ES-I3 (cell line): ENCODE results near the gene FTCD.

ENCODE experiments used
- H3K36me3 ChIP-seq: 2 replicates; pipeline ENCODE4 v1.6.1; 2013; ENCODE audit warnings: mild to moderate bottlenecking, low read length, control low read depth, moderate library complexity; ENCODE audit not compliant: insufficient read depth
- H3K4me1 ChIP-seq: 2 replicates; pipeline ENCODE4 v1.6.1; 2013; ENCODE audit warnings: mild to moderate bottlenecking, control low read depth, low read length; ENCODE audit not compliant: insufficient read depth
- H3K9ac ChIP-seq: 2 replicates; pipeline ENCODE4 v1.6.1; 2013; ENCODE audit warnings: low read depth, mild to moderate bottlenecking, low read length, moderate library complexity
- H3K9me3 ChIP-seq: 2 replicates; pipeline ENCODE4 v1.6.1; 2013; ENCODE audit warnings: mild to moderate bottlenecking, low read length, moderate library complexity; ENCODE audit not compliant: control insufficient read depth, insufficient read depth

The FTCD gene

GRCh38 chr21:46168659-46169386 lies 13.4 kb upstream of the FTCD start:
- no peaks in the 10 kb centered on the region for H3K4me1 ChIP-seq
- no peaks in the 10 kb centered on the region for H3K9me3 ChIP-seq
- no peaks in the 10 kb centered on the region; the same call in 1 of the 2 replicates for H3K36me3 ChIP-seq
- no peak overlapping the region for H3K9ac ChIP-seq

DNA sequence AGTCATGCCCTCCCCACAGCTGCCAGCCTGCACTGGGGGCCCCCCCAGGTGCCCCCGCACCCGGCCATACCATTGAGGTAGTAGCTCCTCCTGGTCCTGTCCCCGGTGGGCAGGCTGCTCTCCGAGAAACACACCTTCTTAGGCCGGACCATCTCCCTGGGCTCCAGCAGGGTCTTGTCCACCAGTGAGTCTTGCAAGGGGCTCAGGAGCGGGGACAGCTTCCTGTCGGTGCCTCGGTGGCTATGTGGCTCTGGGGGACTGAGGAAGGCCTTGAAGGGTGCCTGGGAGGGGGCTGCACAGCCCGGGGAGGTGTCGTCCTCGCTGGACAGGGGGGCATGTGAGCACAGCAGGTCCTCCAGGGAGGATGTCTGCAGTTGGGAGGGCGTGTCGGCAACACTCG lies 12.9 kb upstream of the FTCD start:
- Histone ChIP-seq H3K4me1 (no peaks in the 10 kb centered on the region), H3K9ac (no peak overlapping the region), H3K36me3 (no peaks in the 10 kb centered on the region; the same call in 1 of the 2 replicates), H3K9me3 (no peaks in the 10 kb centered on the region)

GRCh38 chr21:46165098-46165497 lies 9.7 kb upstream of the FTCD start:
- H3K9me3 ChIP-seq = no peaks in the 10 kb centered on the region
- H3K4me1 ChIP-seq = no peaks in the 10 kb centered on the region
- no peak overlapping the region for H3K9ac ChIP-seq
- H3K36me3 ChIP-seq = no peaks in the 10 kb centered on the region; the same call in 1 of the 2 replicates

DNA sequence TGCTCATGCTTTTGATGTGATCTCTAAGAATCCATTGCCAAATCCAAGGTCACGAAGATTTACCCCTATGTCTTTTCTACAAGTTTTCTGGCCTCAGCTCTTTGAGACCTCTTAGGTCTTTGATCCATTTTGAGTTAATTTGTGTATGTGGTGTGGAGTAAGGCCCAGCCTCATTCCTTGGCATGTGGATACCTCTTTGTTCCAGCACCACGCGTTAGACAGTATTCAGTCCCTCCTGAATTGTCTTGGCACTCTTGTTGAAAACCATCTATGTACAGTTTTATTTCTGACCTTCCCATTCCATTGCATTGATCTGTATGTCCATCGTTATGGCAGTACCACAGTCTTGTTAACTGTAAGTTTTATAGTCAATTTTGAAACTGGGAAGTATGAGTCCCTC lies 8.0 kb upstream of the FTCD start:
- no peaks in the 10 kb centered on the region for H3K4me1 ChIP-seq
- H3K36me3 ChIP-seq = no peaks in the 10 kb centered on the region; the same call in 1 of the 2 replicates
- H3K9me3 ChIP-seq = no peaks in the 10 kb centered on the region
- H3K9ac ChIP-seq = no peak overlapping the region

DNA sequence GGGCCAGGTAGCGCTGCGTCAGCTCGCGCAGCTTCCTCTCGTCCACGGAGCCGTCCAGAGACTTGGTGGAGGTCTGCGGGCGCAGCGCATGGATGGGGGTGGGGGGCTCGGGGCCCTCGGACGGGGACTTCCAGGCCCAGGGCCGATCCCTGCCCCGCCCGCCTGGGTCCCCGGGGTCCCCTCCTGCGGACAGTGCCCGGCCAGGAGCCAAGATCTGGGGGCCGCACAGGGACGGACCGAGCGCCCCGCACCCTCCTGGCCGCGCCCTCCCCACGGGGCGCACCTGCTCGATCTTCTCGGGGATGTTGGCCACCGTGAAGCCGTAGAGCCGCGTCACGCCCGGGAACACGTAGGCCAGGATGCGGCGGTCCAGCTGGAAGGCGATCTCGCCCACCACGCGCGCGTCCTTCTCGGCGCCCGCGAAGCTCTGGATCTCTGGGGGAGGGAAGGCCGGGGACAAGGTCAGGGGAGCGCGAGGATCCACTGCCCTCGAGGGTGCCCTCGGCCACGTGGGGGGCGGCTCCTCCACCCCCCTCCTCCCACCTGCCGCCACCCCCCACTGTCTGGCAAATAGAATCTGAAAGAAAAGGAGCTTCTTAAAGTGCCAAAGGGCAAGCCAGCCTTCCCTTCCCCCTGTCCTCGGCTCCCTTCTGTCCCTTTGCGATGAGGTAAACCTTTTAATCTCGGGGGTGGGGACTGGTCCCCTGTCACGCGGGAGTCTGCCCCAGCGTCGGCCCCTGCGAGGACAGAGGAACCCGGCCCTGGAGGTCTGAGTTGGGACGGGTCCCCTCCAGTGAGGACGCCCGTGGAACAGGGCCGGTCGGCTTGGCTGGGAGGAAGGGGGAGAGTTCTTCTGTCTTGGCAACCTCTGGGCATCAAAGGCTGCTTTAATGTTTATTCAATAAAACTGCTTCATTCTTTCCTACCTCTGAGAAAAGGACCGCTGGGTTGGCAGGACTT lies 6.5 kb upstream of the FTCD start:
- H3K36me3 ChIP-seq = no peaks in the 10 kb centered on the region; the same call in 1 of the 2 replicates
- no peaks in the 10 kb centered on the region for H3K4me1 ChIP-seq
- H3K9ac ChIP-seq = no peak overlapping the region
- H3K9me3 ChIP-seq = no peaks in the 10 kb centered on the region

DNA sequence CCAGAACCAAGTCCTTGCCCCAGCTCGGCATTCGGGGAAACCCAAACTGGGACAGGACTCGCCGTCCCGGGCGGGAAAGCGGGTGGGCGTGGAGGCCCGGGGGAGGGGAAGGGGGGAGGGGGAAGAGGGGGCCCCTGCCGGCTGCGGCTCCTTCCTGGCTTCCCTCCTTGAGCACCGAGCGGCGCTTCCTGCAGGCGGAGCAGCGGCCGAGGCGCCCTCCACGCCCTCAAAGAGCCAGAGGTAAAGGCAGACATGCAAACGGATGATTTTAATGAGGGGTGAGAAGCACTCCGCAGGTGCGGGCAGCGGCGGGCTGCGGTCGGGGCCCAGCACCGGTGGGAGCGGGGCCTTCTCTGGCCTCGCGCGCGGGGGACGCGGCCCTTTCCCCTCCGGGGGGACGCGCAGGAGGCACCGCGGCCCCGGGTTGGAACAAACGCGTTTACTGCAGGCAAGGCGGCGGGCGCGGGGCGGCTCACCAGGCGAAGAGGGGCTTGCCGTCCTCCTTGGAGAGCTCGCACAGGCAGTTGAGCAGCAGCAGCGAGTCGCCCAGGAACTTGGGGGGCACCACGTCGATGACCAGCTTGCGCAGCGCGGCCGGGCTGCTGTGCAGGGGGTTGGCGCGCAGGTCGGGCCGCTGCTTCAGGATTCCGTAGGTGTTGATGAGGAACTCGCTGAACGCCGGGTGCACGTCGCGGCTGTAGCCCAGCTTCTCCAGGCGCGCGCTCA lies 5.7 kb upstream of the FTCD start:
- H3K9ac ChIP-seq = no peak overlapping the region
- H3K4me1 ChIP-seq = no peaks in the 10 kb centered on the region
- H3K9me3 ChIP-seq = no peaks in the 10 kb centered on the region
- no peaks in the 10 kb centered on the region; the same call in 1 of the 2 replicates for H3K36me3 ChIP-seq

DNA sequence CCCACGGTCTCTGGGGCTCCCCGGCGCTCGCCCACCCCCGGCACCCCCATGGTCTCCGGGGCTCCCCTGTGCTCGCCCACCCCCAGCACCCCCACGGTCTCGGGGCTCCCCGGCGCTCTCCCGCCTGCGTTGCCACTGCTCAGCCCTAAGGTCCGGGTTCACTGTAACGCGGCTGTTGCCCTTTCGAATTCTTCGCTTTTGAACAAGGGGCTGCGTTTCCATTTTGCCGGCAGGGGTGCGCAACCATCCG lies 5.2 kb upstream of the FTCD start:
- Histone ChIP-seq H3K9ac (no peak overlapping the region), H3K4me1 (no peaks in the 10 kb centered on the region), H3K9me3 (no peaks in the 10 kb centered on the region), H3K36me3 (no peaks in the 10 kb centered on the region; the same call in 1 of the 2 replicates)

GRCh38 chr21:46159841-46160656 lies 4.7 kb upstream of the FTCD start:
- no peak overlapping the region for H3K9ac ChIP-seq
- H3K9me3 ChIP-seq = no peaks in the 10 kb centered on the region
- no peaks in the 10 kb centered on the region for H3K4me1 ChIP-seq
- no peaks in the 10 kb centered on the region; the same call in 1 of the 2 replicates for H3K36me3 ChIP-seq

GRCh38 chr21:46159390-46159789 lies 4.0 kb upstream of the FTCD start:
- H3K4me1 ChIP-seq = no peaks in the 10 kb centered on the region
- no peaks in the 10 kb centered on the region; the same call in 1 of the 2 replicates for H3K36me3 ChIP-seq
- H3K9ac ChIP-seq = no peak overlapping the region
- H3K9me3 ChIP-seq = no peaks in the 10 kb centered on the region

DNA sequence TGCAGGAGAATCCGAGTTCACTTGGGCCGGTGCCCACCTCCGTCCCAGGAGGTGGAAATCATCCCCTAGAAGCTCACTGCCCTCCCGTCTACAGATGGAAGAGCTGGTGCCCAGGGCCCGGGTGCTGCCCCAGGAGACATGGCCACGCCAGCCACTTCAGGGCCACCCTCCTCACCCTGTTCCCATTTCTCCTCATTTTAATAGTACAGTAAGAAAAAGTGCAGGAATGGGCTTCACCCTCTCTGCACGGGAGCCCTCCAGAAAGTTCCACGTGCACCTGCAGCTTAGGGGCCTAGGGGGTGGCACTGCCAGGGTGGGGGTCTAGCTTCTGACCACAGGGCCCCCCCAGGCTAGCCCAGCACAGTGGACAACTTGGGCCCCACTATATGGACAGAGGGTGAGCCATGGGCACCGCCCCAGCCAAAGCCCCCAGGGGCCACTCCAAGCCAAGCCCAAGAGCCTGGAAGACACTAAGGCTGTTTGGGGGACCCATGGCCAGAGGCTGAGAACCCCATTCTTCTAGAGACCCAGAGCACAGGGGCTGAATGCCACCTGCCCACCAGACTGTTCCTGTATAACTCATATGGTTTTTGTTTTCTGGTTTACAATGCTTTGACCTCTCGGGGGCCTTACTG lies 3.4 kb upstream of the FTCD start:
- H3K4me1 ChIP-seq = no peaks in the 10 kb centered on the region
- H3K9me3 ChIP-seq = no peaks in the 10 kb centered on the region
- no peaks in the 10 kb centered on the region for H3K36me3 ChIP-seq
- H3K9ac ChIP-seq = no peak overlapping the region

GRCh38 chr21:46157987-46158451 lies 2.6 kb upstream of the FTCD start:
- Histone ChIP-seq H3K36me3 (no peaks in the 10 kb centered on the region), H3K9me3 (no peaks in the 10 kb centered on the region), H3K4me1 (no peaks in the 10 kb centered on the region), H3K9ac (no peak overlapping the region)

GRCh38 chr21:46157396-46157986 lies 2.1 kb upstream of the FTCD start:
- Histone ChIP-seq H3K9me3 (no peaks in the 10 kb centered on the region), H3K4me1 (no peaks in the 10 kb centered on the region)

GRCh38 chr21:46156678-46157077 lies 1.3 kb upstream of the FTCD start:
- no peaks in the 10 kb centered on the region for H3K36me3 ChIP-seq
- no peak overlapping the region for H3K9ac ChIP-seq
- no peaks in the 10 kb centered on the region for H3K4me1 ChIP-seq
- no peaks in the 10 kb centered on the region for H3K9me3 ChIP-seq

More at GRCh38 chr21:46157396-46157986, 2.1 kb upstream of the FTCD start:
- Histone ChIP-seq H3K9ac (no peak overlapping the region), H3K36me3 (no peaks in the 10 kb centered on the region)
